ENCODE measurements around the gene ORMDL1. TPM values are rescaled to one million over a fixed set of nuclear protein-coding genes. Genes with fewer than 3 reads are reported as not detected.
"Not testable (repeated sequence)": the region's sequence is repeated elsewhere in the genome, so short reads cannot be mapped to it uniquely, and the experiment has no call there.

The ORMDL1 gene
- total RNA-seq, 2 experiments from 2014 or later = 104 to 106 TPM

DNA sequence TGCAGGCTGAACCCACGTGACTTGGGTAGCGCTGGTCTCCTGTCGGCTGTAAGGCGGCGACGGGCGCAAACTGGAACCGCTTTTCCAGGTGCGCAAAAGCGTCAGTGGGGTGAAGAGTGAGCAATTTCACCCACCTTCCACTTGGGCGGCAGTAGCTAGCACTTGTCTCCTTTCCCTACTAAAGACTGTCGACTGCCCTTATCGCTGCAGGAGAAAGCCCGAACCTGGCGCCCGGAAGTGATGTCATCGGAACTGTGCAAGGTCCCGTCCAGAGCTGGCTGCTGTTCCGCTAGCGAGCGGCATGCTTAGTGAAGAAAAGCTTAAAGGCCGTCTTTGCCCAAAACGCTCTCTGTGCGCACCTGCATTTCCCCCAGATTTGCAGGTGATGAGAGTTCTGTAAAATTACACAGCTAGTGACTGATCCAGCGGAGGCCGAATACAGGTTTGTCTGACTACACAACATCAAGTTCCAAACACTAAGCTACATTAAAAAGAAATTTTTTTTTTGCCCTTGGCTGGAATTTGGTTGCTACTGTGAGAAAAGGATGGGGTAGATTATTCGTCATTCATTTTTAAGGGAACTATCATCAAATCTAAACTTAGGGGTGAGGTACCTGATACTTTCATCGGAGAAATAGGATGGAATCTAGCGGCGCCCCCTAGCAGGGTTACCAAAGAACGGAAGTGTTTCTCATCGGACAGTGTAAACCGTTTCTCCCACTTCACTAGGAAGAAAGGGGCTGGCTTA lies 21.4 kb downstream of the ORMDL1 start, which contains the start of gene OSGEPL1:
TSS of gene OSGEPL1 (minus strand) at position 242 of the 748 bp plus-strand sequence. CDS start 1,152 bp downstream, outside the sequence.
- peak; percentile 92 for ATAC-seq (ENCODE audit: poor library complexity)
- Mint-ChIP-seq H3K9me3 (no peaks in the 10 kb centered on the region), H3K27me3 (no peaks in the 10 kb centered on the region), H3K4me1 (ENCODE audit: low read depth) (peaks cover 17% of the 10 kb centered on the region), H3K27ac (peak within 1 kb of the TSS; percentile 100), H3K36me3 (ENCODE audit: low read depth) (peaks cover 35% of the 10 kb centered on the region), H3K4me3 (peak within 1 kb of the TSS; percentile 100)
- TF ChIP-seq, protein P1, sequence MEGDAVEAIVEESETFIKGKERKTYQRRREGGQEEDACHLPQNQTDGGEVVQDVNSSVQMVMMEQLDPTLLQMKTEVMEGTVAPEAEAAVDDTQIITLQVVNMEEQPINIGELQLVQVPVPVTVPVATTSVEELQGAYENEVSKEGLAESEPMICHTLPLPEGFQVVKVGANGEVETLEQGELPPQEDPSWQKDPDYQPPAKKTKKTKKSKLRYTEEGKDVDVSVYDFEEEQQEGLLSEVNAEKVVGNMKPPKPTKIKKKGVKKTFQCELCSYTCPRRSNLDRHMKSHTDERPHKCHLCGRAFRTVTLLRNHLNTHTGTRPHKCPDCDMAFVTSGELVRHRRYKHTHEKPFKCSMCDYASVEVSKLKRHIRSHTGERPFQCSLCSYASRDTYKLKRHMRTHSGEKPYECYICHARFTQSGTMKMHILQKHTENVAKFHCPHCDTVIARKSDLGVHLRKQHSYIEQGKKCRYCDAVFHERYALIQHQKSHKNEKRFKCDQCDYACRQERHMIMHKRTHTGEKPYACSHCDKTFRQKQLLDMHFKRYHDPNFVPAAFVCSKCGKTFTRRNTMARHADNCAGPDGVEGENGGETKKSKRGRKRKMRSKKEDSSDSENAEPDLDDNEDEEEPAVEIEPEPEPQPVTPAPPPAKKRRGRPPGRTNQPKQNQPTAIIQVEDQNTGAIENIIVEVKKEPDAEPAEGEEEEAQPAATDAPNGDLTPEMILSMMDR (IDR thresholded peaks at IDR 0.05) = peak; percentile 73
- H3K27ac ChIP-seq (ENCODE audit: low read depth in 1 of 2, low read length in 2 of 2) = peak within 1 kb of the TSS; percentile 87 to 91
- intact Hi-C loops (cut with DNase I, micrococcal nuclease) = loop anchor here (1.0 to 10.0 kb wide), 6 partner anchors 22 to 885 kb away; partner anchors contain the start of genes ANKAR (in 2 of the 2), ASNSD1 (in 1 of the 2), NAB1 (in 1 of the 2) and ORMDL1 (in 1 of the 2)
- ChIA-PET POLR2A (interaction anchor here (0.7 to 4.2 kb wide), 16 partner anchors 11 to 1913 kb away, joined by 3 to 96 read pairs (median 11); partner anchors contain the start of genes ANKAR, ASNSD1, GLS and NEMP2), CTCF (interaction anchor here (0.7 to 3.0 kb wide), 20 partner anchors 9 to 839 kb away, joined by 3 to 23 read pairs (median 4); partner anchors contain the start of genes ANKAR, ASNSD1, ORMDL1 and PMS1)
- H3K4me3 ChIP-seq (ENCODE audit: low read length) = peak within 1 kb of the TSS; percentile 78
- peak; percentile 84 to 96 (median 92) for DNase-seq
- peaks cover 7% of the 10 kb centered on the region for H3K36me3 ChIP-seq (ENCODE audit: insufficient read depth, low read length)
- no peaks in the 10 kb centered on the region for H3K27me3 ChIP-seq (ENCODE audit: control insufficient read depth in 1 of 2, insufficient read depth in 2 of 2, low read length in 2 of 2)
- peaks cover 9% of the 10 kb centered on the region for H3K4me1 ChIP-seq (ENCODE audit: insufficient read depth, low read length)
- no peaks in the 10 kb centered on the region for H3K9me3 ChIP-seq (ENCODE audit: control insufficient read depth in 1 of 2, insufficient read depth in 1 of 2, low read length in 2 of 2)

DNA sequence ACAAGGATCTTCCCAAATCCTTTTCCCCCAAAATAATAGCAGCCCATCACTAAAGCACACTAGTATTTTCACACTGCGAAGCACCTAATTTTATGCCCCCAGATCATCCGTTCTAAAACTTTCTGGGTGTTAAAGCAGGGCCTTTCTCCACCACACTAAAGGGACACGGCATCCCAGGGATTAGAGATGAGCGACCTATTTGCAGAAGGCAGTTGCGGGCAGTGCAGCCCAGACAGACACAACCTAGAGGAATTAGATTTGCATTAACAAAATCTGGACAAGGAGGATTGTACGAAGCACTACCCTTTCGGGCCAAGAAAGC lies 21.9 kb downstream of the ORMDL1 start:
- Histone ChIP-seq H3K4me3 (ENCODE audit: low read length) (peak overlapping the region; percentile 78), H3K36me3 (ENCODE audit: insufficient read depth, low read length) (peaks cover 7% of the 10 kb centered on the region), H3K27me3 (ENCODE audit: control insufficient read depth in 1 of 2, insufficient read depth in 2 of 2, low read length in 2 of 2) (no peaks in the 10 kb centered on the region), H3K9me3 (ENCODE audit: control insufficient read depth in 1 of 2, insufficient read depth in 1 of 2, low read length in 2 of 2) (no peaks in the 10 kb centered on the region), H3K27ac (ENCODE audit: low read depth in 1 of 2, low read length in 2 of 2) (peak overlapping the region; percentile 87 to 91), H3K4me1 (ENCODE audit: insufficient read depth, low read length) (peaks cover 9% of the 10 kb centered on the region)
- Mint-ChIP-seq H3K4me1 (ENCODE audit: low read depth) (peaks cover 17% of the 10 kb centered on the region), H3K27me3 (no peaks in the 10 kb centered on the region), H3K4me3 (peak overlapping the region; percentile 100), H3K36me3 (ENCODE audit: low read depth) (peaks cover 36% of the 10 kb centered on the region), H3K27ac (peak overlapping the region; percentile 100), H3K9me3 (no peaks in the 10 kb centered on the region)
- ATAC-seq (ENCODE audit: poor library complexity) = no peak
- intact Hi-C loops (cut with DNase I, micrococcal nuclease) = loop anchor here (1.0 to 10.0 kb wide), 6 partner anchors 22 to 885 kb away; partner anchors contain the start of genes ANKAR (in 2 of the 2), ASNSD1 (in 1 of the 2), NAB1 (in 1 of the 2) and ORMDL1 (in 1 of the 2)
- no peak for DNase-seq
- ChIA-PET POLR2A (interaction anchor here (0.7 to 4.2 kb wide), 16 partner anchors 11 to 1913 kb away, joined by 3 to 96 read pairs (median 11); partner anchors contain the start of genes ANKAR, ASNSD1, GLS and NEMP2), CTCF (interaction anchor here (0.9 to 3.0 kb wide), 15 partner anchors 10 to 183 kb away, joined by 3 to 23 read pairs (median 7); partner anchors contain the start of genes ANKAR, ASNSD1, ORMDL1 and PMS1)
- TF ChIP-seq, protein P1 (IDR thresholded peaks at IDR 0.05) = no peak

DNA sequence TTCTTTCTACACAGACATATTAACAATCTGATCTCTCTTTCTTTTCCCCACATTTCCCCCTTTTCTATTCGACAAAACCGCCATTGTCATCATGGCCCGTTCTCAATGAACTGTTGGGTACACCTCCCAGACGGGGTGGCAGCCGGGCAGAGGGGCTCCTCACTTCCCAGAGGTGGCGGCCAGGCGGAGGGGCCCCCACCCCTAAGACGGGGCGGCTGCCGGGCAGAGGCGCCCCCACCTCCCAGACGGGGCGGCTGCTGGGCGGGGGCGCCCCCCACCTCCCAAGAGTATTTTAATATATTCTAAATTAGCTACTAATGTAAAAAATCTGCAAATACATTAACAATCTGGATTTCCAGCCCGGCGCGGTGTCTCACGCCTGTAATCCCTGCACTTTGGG lies 24.0 kb downstream of the ORMDL1 start:
- ATAC-seq (ENCODE audit: poor library complexity); POLR2A ChIA-PET; H3K27me3 ChIP-seq (ENCODE audit: control insufficient read depth in 1 of 2, insufficient read depth in 2 of 2, low read length in 2 of 2); H3K9me3 ChIP-seq (ENCODE audit: control insufficient read depth in 1 of 2, insufficient read depth in 1 of 2, low read length in 2 of 2); H3K4me3 ChIP-seq (ENCODE audit: low read length); DNase-seq; H3K27me3 Mint-ChIP-seq; H3K4me3 Mint-ChIP-seq; H3K4me1 ChIP-seq (ENCODE audit: insufficient read depth, low read length); CTCF ChIA-PET; H3K27ac ChIP-seq (ENCODE audit: low read depth in 1 of 2, low read length in 2 of 2); H3K27ac Mint-ChIP-seq; H3K9me3 Mint-ChIP-seq; H3K36me3 ChIP-seq (ENCODE audit: insufficient read depth, low read length): not testable (repeated sequence)
- intact Hi-C loops (cut with DNase I, micrococcal nuclease) = loop anchor here (5.0 to 10.0 kb wide), 3 partner anchors 88 to 887 kb away; partner anchors contain the start of genes ANKAR (in 1 of the 2) and NAB1 (in 1 of the 2)
- peaks cover 36% of the 10 kb centered on the region for H3K36me3 Mint-ChIP-seq (ENCODE audit: low read depth)
- peaks cover 17% of the 10 kb centered on the region for H3K4me1 Mint-ChIP-seq (ENCODE audit: low read depth)

Data from CD4-positive, alpha-beta T cell (primary cell).